ENCODE results near the gene ATF7. TPM values are rescaled to one million over a fixed set of nuclear protein-coding genes. Genes with fewer than 3 reads are reported as not detected.

The ATF7 gene
- total and polyA plus RNA-seq, 2 experiments from 2014 or later, result 12.8 to 21.5 TPM

DNA sequence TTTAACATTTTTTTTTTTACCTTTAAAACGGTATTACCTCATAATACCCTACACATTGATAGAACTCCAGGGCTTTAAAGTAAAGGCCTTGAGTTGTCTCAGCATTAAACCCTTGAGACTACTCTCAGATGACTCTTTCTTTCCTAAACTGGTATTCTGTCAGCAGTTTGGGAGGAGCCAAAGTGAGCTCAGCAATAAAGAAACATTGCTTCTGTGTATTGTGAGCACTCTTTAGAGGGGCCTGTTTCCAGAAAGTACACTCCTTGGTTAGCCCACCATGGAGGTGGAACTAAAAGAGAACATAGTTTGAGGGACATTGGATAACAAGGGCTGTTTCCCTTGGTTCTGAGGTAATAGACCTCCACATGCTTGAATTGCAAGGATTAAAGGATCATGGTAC is 147.3 kb downstream of the ATF7 start:
- peaks cover 84% of the 10 kb centered on the region for H3K36me3 ChIP-seq (ENCODE audit: low read depth)
- H3K9me3 ChIP-seq (ENCODE audit: low read depth), result no peaks in the 10 kb centered on the region
- H3K79me2 ChIP-seq (ENCODE audit: insufficient read depth), result peaks cover 45% of the 10 kb centered on the region
- H3K27me3 ChIP-seq (replicated peaks; ENCODE audit: insufficient read depth), result no peaks in the 10 kb centered on the region
- WGBS, 2 experiments (ENCODE audit: low coverage in 1 of 2, low lambda C conversion rate in 2 of 2, missing lambda C conversion rate in 2 of 2), result 15 to 24% methylated on average over 1 of the region's 1 CpG
- peaks cover 92% of the 10 kb centered on the region for H3F3A ChIP-seq (ENCODE audit: insufficient read depth)
- DNase-seq, result peak; percentile 78
- no peak overlapping the region for H3K4me3 ChIP-seq
- peak overlapping the region; percentile 71 for H3K27ac ChIP-seq
- H4K20me1 ChIP-seq (ENCODE audit: insufficient read depth), result peaks cover 7% of the 10 kb centered on the region
- H3K4me1 ChIP-seq (ENCODE audit: insufficient read depth), result peaks cover 44% of the 10 kb centered on the region
- TF ChIP-seq EZH2phosphoT487 (IDR thresholded peaks at IDR 0.05; ENCODE audit: insufficient read depth, low read depth), result no peak
- TF ChIP-seq EZH2 (IDR thresholded peaks at IDR 0.05; ENCODE audit: insufficient read depth, poor library complexity, severe bottlenecking), result no peak
- no peak overlapping the region for H3K4me2 ChIP-seq (ENCODE audit: unreplicated experiment)
- in situ Hi-C loops (cut with MboI), result no loop called here
- H2AFZ ChIP-seq, result no peak overlapping the region
- peak overlapping the region; percentile 18 for H3K9ac ChIP-seq
- no peaks in the 10 kb centered on the region for H3K9me2 ChIP-seq (ENCODE audit: insufficient read depth)

GRCh38 chr12:53476769-53477209 is 149.4 kb downstream of the ATF7 start:
- no peaks in the 10 kb centered on the region for H3K9me2 ChIP-seq (ENCODE audit: insufficient read depth)
- no peaks in the 10 kb centered on the region for H3K27me3 ChIP-seq (replicated peaks; ENCODE audit: insufficient read depth)
- H4K20me1 ChIP-seq (ENCODE audit: insufficient read depth), result peaks cover 1% of the 10 kb centered on the region
- peaks cover 96% of the 10 kb centered on the region for H3F3A ChIP-seq (ENCODE audit: insufficient read depth)
- H3K79me2 ChIP-seq (ENCODE audit: insufficient read depth), result peaks cover 66% of the 10 kb centered on the region
- H3K9ac ChIP-seq, result 0 out of 2 replicates have a peak overlapping the region, but pooled peaks have one; percentile 1
- 55 to 71% methylated on average over 2 of the region's 2 CpGs for WGBS, 2 experiments (ENCODE audit: low coverage in 1 of 2, low lambda C conversion rate in 2 of 2, missing lambda C conversion rate in 2 of 2)
- peaks cover 91% of the 10 kb centered on the region for H3K36me3 ChIP-seq (ENCODE audit: low read depth)
- no peak overlapping the region for H2AFZ ChIP-seq
- peak; percentile 53 for DNase-seq
- no peaks in the 10 kb centered on the region for H3K9me3 ChIP-seq (ENCODE audit: low read depth)
- TF ChIP-seq EZH2phosphoT487 (IDR thresholded peaks at IDR 0.05; ENCODE audit: insufficient read depth, low read depth), result no peak
- TF ChIP-seq EZH2 (IDR thresholded peaks at IDR 0.05; ENCODE audit: insufficient read depth, poor library complexity, severe bottlenecking), result no peak
- H3K4me2 ChIP-seq (ENCODE audit: unreplicated experiment), result no peak overlapping the region
- H3K4me3 ChIP-seq, result no peak overlapping the region
- H3K27ac ChIP-seq, result peak overlapping the region; percentile 36; the same call in 1 of the 2 replicates
- peaks cover 42% of the 10 kb centered on the region for H3K4me1 ChIP-seq (ENCODE audit: insufficient read depth)
- in situ Hi-C loops (cut with MboI), result no loop called here

DNA sequence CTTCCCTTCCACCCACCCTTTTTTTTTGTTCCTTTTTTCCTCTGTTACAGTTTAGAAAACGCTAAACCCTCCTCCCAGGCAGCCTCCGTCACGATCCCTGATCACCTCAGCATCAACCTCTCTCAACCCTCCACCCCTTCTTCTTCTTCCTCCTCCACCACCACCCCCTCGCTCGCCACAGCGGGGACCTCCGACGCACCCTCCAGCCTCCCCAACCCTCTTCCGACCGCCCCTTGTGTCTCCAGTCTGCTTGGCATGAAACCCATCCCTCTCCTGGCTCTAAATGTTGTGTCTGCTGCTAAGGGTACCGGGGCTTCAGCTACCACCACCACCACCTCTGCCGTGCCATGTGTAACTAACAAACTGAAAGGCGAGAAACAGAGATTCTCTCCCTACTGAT is 151.4 kb downstream of the ATF7 start:
- Histone ChIP-seq H3K4me3 (no peak overlapping the region), H3K4me2 (ENCODE audit: unreplicated experiment) (no peak overlapping the region), H3K27ac (peak overlapping the region; percentile 36), H3K9me2 (ENCODE audit: insufficient read depth) (no peaks in the 10 kb centered on the region), H3F3A (ENCODE audit: insufficient read depth) (peaks cover 95% of the 10 kb centered on the region), H3K79me2 (ENCODE audit: insufficient read depth) (peaks cover 84% of the 10 kb centered on the region), H3K9me3 (ENCODE audit: low read depth) (no peaks in the 10 kb centered on the region), H3K27me3 (replicated peaks; ENCODE audit: insufficient read depth) (no peaks in the 10 kb centered on the region), H3K9ac (0 out of 2 replicates have a peak overlapping the region, but pooled peaks have one; percentile 31), H2AFZ (no peak overlapping the region), H3K36me3 (ENCODE audit: low read depth) (peaks cover 93% of the 10 kb centered on the region), H4K20me1 (ENCODE audit: insufficient read depth) (no peaks in the 10 kb centered on the region; the same call in 1 of the 2 replicates), H3K4me1 (ENCODE audit: insufficient read depth) (peaks cover 22% of the 10 kb centered on the region)
- 78 to 79% methylated on average over 7 to 13 of the region's 13 CpGs for WGBS, 2 experiments (ENCODE audit: low coverage in 1 of 2, low lambda C conversion rate in 2 of 2, missing lambda C conversion rate in 2 of 2)
- in situ Hi-C loops (cut with MboI), result no loop called here
- DNase-seq, result no peak
- TF ChIP-seq EZH2 (IDR thresholded peaks at IDR 0.05; ENCODE audit: insufficient read depth, poor library complexity, severe bottlenecking), result no peak
- TF ChIP-seq EZH2phosphoT487 (IDR thresholded peaks at IDR 0.05; ENCODE audit: insufficient read depth, low read depth), result no peak

DNA sequence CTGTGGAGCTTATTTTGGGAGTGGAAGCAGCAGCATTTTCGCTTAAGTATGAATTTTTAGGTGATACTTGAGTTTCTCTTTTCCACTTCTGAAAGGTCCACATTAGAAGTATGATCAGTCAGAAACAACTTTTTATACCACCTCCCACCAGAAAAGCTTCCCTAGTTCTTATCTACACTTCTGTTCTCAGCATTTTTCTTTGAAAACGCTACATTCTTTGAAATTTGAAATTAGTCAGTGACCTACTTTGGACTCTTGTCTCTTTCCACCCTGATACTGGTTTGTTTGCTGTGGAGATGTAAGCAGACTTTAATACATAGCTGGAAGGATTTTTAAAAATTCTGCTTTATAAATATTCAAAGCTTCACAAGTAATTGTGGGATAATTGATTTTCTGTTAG is 152.1 kb downstream of the ATF7 start:
- H4K20me1 ChIP-seq (ENCODE audit: insufficient read depth), result no peaks in the 10 kb centered on the region; the same call in 1 of the 2 replicates
- peaks cover 93% of the 10 kb centered on the region for H3K36me3 ChIP-seq (ENCODE audit: low read depth)
- peaks cover 91% of the 10 kb centered on the region for H3K79me2 ChIP-seq (ENCODE audit: insufficient read depth)
- no peak for DNase-seq
- H3K27ac ChIP-seq, result peak overlapping the region; percentile 36
- 77 to 82% methylated on average over 2 of the region's 2 CpGs for WGBS, 2 experiments (ENCODE audit: low coverage in 1 of 2, low lambda C conversion rate in 2 of 2, missing lambda C conversion rate in 2 of 2)
- H2AFZ ChIP-seq, result no peak overlapping the region
- in situ Hi-C loops (cut with MboI), result no loop called here
- no peaks in the 10 kb centered on the region for H3K9me3 ChIP-seq (ENCODE audit: low read depth)
- no peaks in the 10 kb centered on the region for H3K9me2 ChIP-seq (ENCODE audit: insufficient read depth)
- H3K4me1 ChIP-seq (ENCODE audit: insufficient read depth), result peaks cover 16% of the 10 kb centered on the region
- H3K4me3 ChIP-seq, result no peak overlapping the region
- H3K27me3 ChIP-seq (replicated peaks; ENCODE audit: insufficient read depth), result no peaks in the 10 kb centered on the region
- H3K9ac ChIP-seq, result peak overlapping the region; percentile 31; the same call in 1 of the 2 replicates
- no peak for TF ChIP-seq EZH2phosphoT487 (IDR thresholded peaks at IDR 0.05; ENCODE audit: insufficient read depth, low read depth)
- no peak for TF ChIP-seq EZH2 (IDR thresholded peaks at IDR 0.05; ENCODE audit: insufficient read depth, poor library complexity, severe bottlenecking)
- H3F3A ChIP-seq (ENCODE audit: insufficient read depth), result peaks cover 94% of the 10 kb centered on the region
- H3K4me2 ChIP-seq (ENCODE audit: unreplicated experiment), result no peak overlapping the region

Data from GM23248 (cell line).